Natural killer cell (primary cell): ENCODE data around the gene UBE3B. TPM values are rescaled to one million over a fixed set of nuclear protein-coding genes. Genes with fewer than 3 reads are reported as not detected.

Experiments used
- ATAC-seq, 3 donors: fragments of 150-1000 bp in 2 of 3; fragments of 200-7000 bp in 1 of 3; cut with Tn5 transposase; 1 replicate in 1 of 3; 2 replicates in 2 of 3; pipeline ENCODE4 v1.10.0; 2021; ENCODE audit warnings: mild to moderate bottlenecking in 2 of 3, moderate library complexity in 2 of 3
- DNase-seq, 2 donors: peaks; one replicate each; pipeline versions ENCODE4 v3.0.0 to v3.0.0-alpha.2; 2013 to 2021; ENCODE audit warnings: mixed read lengths in 1 of 2
- H3K27ac ChIP-seq: one replicate; pipeline ENCODE4 v1.5.1; 2013; ENCODE audit warnings: mild to moderate bottlenecking, low read length
- H3K27me3 ChIP-seq: one replicate; pipeline ENCODE4 v1.6.1; 2013; ENCODE audit warnings: low read length; ENCODE audit not compliant: control insufficient read depth, insufficient read depth
- H3K36me3 ChIP-seq: one replicate; pipeline ENCODE4 v1.6.1; 2013; ENCODE audit warnings: low read length; ENCODE audit not compliant: control insufficient read depth, insufficient read depth
- H3K4me1 ChIP-seq: one replicate; pipeline ENCODE4 v1.6.1; 2013; ENCODE audit warnings: low read length; ENCODE audit not compliant: control insufficient read depth, insufficient read depth
- H3K4me3 ChIP-seq: one replicate; pipeline ENCODE4 v1.5.1; 2013; ENCODE audit warnings: low read length
- H3K9me3 ChIP-seq: one replicate; pipeline ENCODE4 v1.6.1; 2013; ENCODE audit warnings: low read length; ENCODE audit not compliant: control insufficient read depth, insufficient read depth
- H3K27ac Mint-ChIP-seq, 2 donors: one replicate each; pipeline ENCODE4 v1.8.0; 2022; ENCODE audit warnings: mild to moderate bottlenecking in 2 of 2, mixed read lengths in 2 of 2, moderate library complexity in 1 of 2
- H3K27me3 Mint-ChIP-seq, 2 donors: one replicate each; pipeline ENCODE4 v1.8.0; 2022; ENCODE audit warnings: low read depth in 2 of 2, mixed read lengths in 2 of 2
- H3K36me3 Mint-ChIP-seq: one replicate; pipeline ENCODE4 v1.8.0; 2022; ENCODE audit warnings: mixed read lengths
- H3K4me1 Mint-ChIP-seq, 2 donors: one replicate each; pipeline ENCODE4 v1.8.0; 2022; ENCODE audit warnings: mixed read lengths in 2 of 2
- H3K4me3 Mint-ChIP-seq: one replicate; pipeline ENCODE4 v1.8.0; 2022; ENCODE audit warnings: mild to moderate bottlenecking, moderate library complexity, mixed read lengths
- H3K9me3 Mint-ChIP-seq, 2 donors: one replicate each; pipeline ENCODE4 v1.8.0; 2022; ENCODE audit warnings: mixed read lengths in 2 of 2
- CTCF ChIP-seq: fragments of 200-600 bp; IDR thresholded peaks from one replicate; pipeline ENCODE4 v1.8.0; 2022; ENCODE audit warnings: antibody characterized with exemption
- WGBS: methylation state at CpG from one replicate; pipeline ENCODE4 v1.1.7; 2013; ENCODE audit warnings: missing lambda C conversion rate; ENCODE audit not compliant: insufficient coverage; 5-methylcytosine and 5-hydroxymethylcytosine counted together
- intact Hi-C: fragments of 100-400 bp; cut with micrococcal nuclease; formaldehyde crosslinking; loops from one replicate; pipeline ENCODE4 v1.14.2; 2022
- total RNA-seq, 4 donors: library from RNA; stranded (reverse); fragments of 120-200 nt in 1 of 4; gene quantifications; one replicate each; pipeline versions ENCODE4 v1.2.3 to v1.2.4, GENCODE V29; 2013 to 2022

UBE3B gene
- total RNA-seq, 3 donors from 2014 or later (not counting 1 experiment from before 2014, with no cell fraction given) = 32.2 to 46.7 (median 39.5) TPM

GRCh38 chr12:109562871-109563270, 85.4 kb downstream of the UBE3B start:
- ATAC-seq = no peak
- WGBS = 92% methylated on average over 4 of the region's 4 CpGs
- no peaks in the 10 kb centered on the region for H3K27me3 Mint-ChIP-seq
- H3K4me1 Mint-ChIP-seq = no peaks in the 10 kb centered on the region
- H3K4me3 ChIP-seq = no peak overlapping the region
- TF ChIP-seq CTCF = no peak
- H3K4me1 ChIP-seq = no peaks in the 10 kb centered on the region
- no peaks in the 10 kb centered on the region for H3K36me3 Mint-ChIP-seq
- DNase-seq = no peak
- H3K36me3 ChIP-seq = peaks cover 4% of the 10 kb centered on the region
- H3K4me3 Mint-ChIP-seq = no peak overlapping the region
- intact Hi-C loops = no loop called here
- H3K27ac Mint-ChIP-seq = no peak overlapping the region
- no peak overlapping the region for H3K27ac ChIP-seq
- no peaks in the 10 kb centered on the region for H3K27me3 ChIP-seq
- H3K9me3 ChIP-seq = no peaks in the 10 kb centered on the region
- H3K9me3 Mint-ChIP-seq = no peaks in the 10 kb centered on the region

- Histone ChIP-seq H3K27ac (no peak overlapping the region), H3K36me3 (peaks cover 6% of the 10 kb centered on the region), H3K4me3 (no peak overlapping the region), H3K4me1 (no peaks in the 10 kb centered on the region), H3K9me3 (no peaks in the 10 kb centered on the region), H3K27me3 (no peaks in the 10 kb centered on the region)
- DNase-seq (no peak), ATAC-seq (peak in 1 of 3 donors; percentile 6)
- TF ChIP-seq CTCF = no peak
- intact Hi-C loops = no loop called here
- no peaks in the 10 kb centered on the region for H3K27me3 Mint-ChIP-seq
- no peak overlapping the region for H3K27ac Mint-ChIP-seq
- no peak overlapping the region for H3K4me3 Mint-ChIP-seq
- no peaks in the 10 kb centered on the region for H3K4me1 Mint-ChIP-seq
- H3K9me3 Mint-ChIP-seq = no peaks in the 10 kb centered on the region
- WGBS = 95% methylated on average over 30 of the region's 30 CpGs
- no peaks in the 10 kb centered on the region for H3K36me3 Mint-ChIP-seq
Observed at GRCh38 chr12:109563291-109564284, 86.2 kb downstream of the UBE3B start.

GRCh38 chr12:109566424-109566823, 89.0 kb downstream of the UBE3B start:
- Mint-ChIP-seq H3K4me1 (no peaks in the 10 kb centered on the region), H3K4me3 (no peak overlapping the region), H3K27ac (no peak overlapping the region), H3K36me3 (no peaks in the 10 kb centered on the region), H3K27me3 (no peaks in the 10 kb centered on the region), H3K9me3 (no peaks in the 10 kb centered on the region)
- DNase-seq (no peak), ATAC-seq (no peak)
- H3K4me3 ChIP-seq = no peak overlapping the region
- intact Hi-C loops = no loop called here
- H3K9me3 ChIP-seq = no peaks in the 10 kb centered on the region
- no peak for TF ChIP-seq CTCF
- peaks cover 6% of the 10 kb centered on the region for H3K36me3 ChIP-seq
- H3K27me3 ChIP-seq = no peaks in the 10 kb centered on the region
- no peak overlapping the region for H3K27ac ChIP-seq
- WGBS = 95% methylated on average over 8 of the region's 8 CpGs
- no peaks in the 10 kb centered on the region for H3K4me1 ChIP-seq
